ENCODE results near the gene ACACA. TPM values are rescaled to one million over a fixed set of nuclear protein-coding genes. Genes with fewer than 3 reads are reported as not detected.

Gene ACACA
- total and polyA plus RNA-seq, 2 donors from 2014 or later: 13.8 to 34.9 TPM

DNA sequence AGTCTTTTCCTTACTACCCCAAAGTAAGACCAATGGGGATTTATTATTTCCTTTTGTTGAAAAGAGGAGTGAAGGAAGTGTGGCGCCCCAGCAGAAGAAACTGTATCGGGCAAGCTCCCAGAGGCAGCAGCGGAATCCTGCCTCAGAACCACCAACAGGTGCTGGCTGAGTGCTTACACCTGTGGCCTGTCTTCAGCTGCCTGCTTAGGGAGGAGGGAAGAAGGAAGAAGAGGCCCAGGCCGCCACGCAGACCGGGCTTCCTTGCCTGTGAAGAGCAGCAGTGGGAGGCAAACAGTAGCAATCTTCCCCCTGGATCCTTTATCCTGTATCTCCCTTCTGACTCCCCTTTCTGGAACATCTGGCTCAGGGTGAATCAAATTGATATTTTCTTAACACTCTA is 323.2 kb downstream of the ACACA start:
- intact Hi-C loops (cut with DNase I): no loop called here

GRCh38 chr17:37082985-37083384 is 323.7 kb downstream of the ACACA start:
- TF ChIP-seq, protein P1, sequence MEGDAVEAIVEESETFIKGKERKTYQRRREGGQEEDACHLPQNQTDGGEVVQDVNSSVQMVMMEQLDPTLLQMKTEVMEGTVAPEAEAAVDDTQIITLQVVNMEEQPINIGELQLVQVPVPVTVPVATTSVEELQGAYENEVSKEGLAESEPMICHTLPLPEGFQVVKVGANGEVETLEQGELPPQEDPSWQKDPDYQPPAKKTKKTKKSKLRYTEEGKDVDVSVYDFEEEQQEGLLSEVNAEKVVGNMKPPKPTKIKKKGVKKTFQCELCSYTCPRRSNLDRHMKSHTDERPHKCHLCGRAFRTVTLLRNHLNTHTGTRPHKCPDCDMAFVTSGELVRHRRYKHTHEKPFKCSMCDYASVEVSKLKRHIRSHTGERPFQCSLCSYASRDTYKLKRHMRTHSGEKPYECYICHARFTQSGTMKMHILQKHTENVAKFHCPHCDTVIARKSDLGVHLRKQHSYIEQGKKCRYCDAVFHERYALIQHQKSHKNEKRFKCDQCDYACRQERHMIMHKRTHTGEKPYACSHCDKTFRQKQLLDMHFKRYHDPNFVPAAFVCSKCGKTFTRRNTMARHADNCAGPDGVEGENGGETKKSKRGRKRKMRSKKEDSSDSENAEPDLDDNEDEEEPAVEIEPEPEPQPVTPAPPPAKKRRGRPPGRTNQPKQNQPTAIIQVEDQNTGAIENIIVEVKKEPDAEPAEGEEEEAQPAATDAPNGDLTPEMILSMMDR (IDR thresholded peaks at IDR 0.05; ENCODE audit: borderline replicate concordance, extremely low read depth, insufficient read depth): no peak

More for the DNA sequence above, 323.2 kb downstream of the ACACA start:
- Histone ChIP-seq H3K27ac (ENCODE audit: low read depth in 2 of 2, low read length in 2 of 2) (no peak overlapping the region), H3K9me3 (ENCODE audit: control insufficient read depth in 2 of 3, insufficient read depth in 1 of 3, low read length in 3 of 3) (no peaks in the 10 kb centered on the region), H3K36me3 (ENCODE audit: control insufficient read depth in 2 of 3, insufficient read depth in 3 of 3, low read length in 3 of 3) (no peaks in the 10 kb centered on the region), H3K4me3 (ENCODE audit: low read length in 3 of 3) (no peak overlapping the region), H3K9ac (ENCODE audit: low read length in 3 of 3) (no peak overlapping the region), H3K4me1 (ENCODE audit: control insufficient read depth in 2 of 3, insufficient read depth in 2 of 3, low read depth in 1 of 3, low read length in 3 of 3) (peaks cover 0 to 2% (median 2%) of the 10 kb centered on the region in 3 donors), H3K27me3 (ENCODE audit: control insufficient read depth, insufficient read depth, low read length) (no peaks in the 10 kb centered on the region)
- FAIRE-seq: no peak
- DNase-seq: peak in 2 of 5 donors; percentile 56 to 63
- TF ChIP-seq, protein P1 (IDR thresholded peaks at IDR 0.05; ENCODE audit: borderline replicate concordance, extremely low read depth, insufficient read depth): no peak

DNA sequence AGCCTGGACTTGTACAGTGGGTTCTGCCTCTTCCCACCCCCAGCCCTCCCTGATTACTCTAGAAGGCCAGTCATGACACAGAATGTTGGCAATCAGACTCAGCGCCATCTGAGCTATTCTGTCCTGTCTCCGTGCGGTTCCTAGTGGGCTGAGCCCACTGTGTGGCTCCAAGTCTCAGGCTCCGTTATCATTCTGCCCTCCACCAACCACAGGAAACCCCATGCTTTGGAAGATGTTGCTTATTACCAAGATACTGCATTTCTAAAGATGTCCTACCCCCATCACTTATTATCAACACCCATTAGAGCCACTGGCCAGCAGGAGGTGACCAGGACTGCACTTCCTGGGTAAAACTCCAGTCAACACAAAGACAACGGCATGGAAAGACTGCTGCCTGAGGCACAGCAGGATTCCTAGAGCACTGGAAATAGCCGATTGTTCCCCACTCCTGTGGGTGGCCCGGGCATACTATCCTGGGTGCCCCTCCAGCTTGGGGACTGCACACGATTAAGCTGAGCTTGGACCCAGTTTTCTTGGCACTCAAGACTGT is 324.2 kb downstream of the ACACA start:
- FAIRE-seq: no peak
- Histone ChIP-seq H3K9me3 (ENCODE audit: control insufficient read depth in 2 of 3, insufficient read depth in 1 of 3, low read length in 3 of 3) (no peaks in the 10 kb centered on the region), H3K36me3 (ENCODE audit: control insufficient read depth in 2 of 3, insufficient read depth in 3 of 3, low read length in 3 of 3) (no peaks in the 10 kb centered on the region), H3K9ac (ENCODE audit: low read length in 3 of 3) (no peak overlapping the region), H3K27ac (ENCODE audit: low read depth in 2 of 2, low read length in 2 of 2) (no peak overlapping the region), H3K4me3 (ENCODE audit: low read length in 3 of 3) (no peak overlapping the region), H3K4me1 (ENCODE audit: control insufficient read depth in 2 of 3, insufficient read depth in 2 of 3, low read depth in 1 of 3, low read length in 3 of 3) (peaks cover 0 to 2% (median 2%) of the 10 kb centered on the region in 3 donors), H3K27me3 (ENCODE audit: control insufficient read depth, insufficient read depth, low read length) (no peaks in the 10 kb centered on the region)
- TF ChIP-seq, protein P1 (IDR thresholded peaks at IDR 0.05; ENCODE audit: borderline replicate concordance, extremely low read depth, insufficient read depth): no peak
- DNase-seq: no peak
- intact Hi-C loops (cut with DNase I): no loop called here

More at GRCh38 chr17:37082985-37083384, 323.7 kb downstream of the ACACA start:
- intact Hi-C loops (cut with DNase I): no loop called here
- FAIRE-seq (no peak), DNase-seq (no peak)
- Histone ChIP-seq H3K4me1 (ENCODE audit: control insufficient read depth in 2 of 3, insufficient read depth in 2 of 3, low read depth in 1 of 3, low read length in 3 of 3) (peaks cover 0 to 2% (median 2%) of the 10 kb centered on the region in 3 donors), H3K4me3 (ENCODE audit: low read length in 3 of 3) (no peak overlapping the region), H3K27me3 (ENCODE audit: control insufficient read depth, insufficient read depth, low read length) (no peaks in the 10 kb centered on the region), H3K36me3 (ENCODE audit: control insufficient read depth in 2 of 3, insufficient read depth in 3 of 3, low read length in 3 of 3) (no peaks in the 10 kb centered on the region), H3K9me3 (ENCODE audit: control insufficient read depth in 2 of 3, insufficient read depth in 1 of 3, low read length in 3 of 3) (no peaks in the 10 kb centered on the region), H3K27ac (ENCODE audit: low read depth in 2 of 2, low read length in 2 of 2) (no peak overlapping the region), H3K9ac (ENCODE audit: low read length in 3 of 3) (no peak overlapping the region)

GRCh38 chr17:37081287-37081686 is 325.3 kb downstream of the ACACA start:
- no peaks in the 10 kb centered on the region for H3K9me3 ChIP-seq (ENCODE audit: control insufficient read depth in 2 of 3, insufficient read depth in 1 of 3, low read length in 3 of 3)
- intact Hi-C loops (cut with DNase I): no loop called here
- no peaks in the 10 kb centered on the region for H3K27me3 ChIP-seq (ENCODE audit: control insufficient read depth, insufficient read depth, low read length)
- H3K4me3 ChIP-seq (ENCODE audit: low read length in 3 of 3): no peak overlapping the region
- DNase-seq (no peak), FAIRE-seq (no peak)
- TF ChIP-seq, protein P1 (IDR thresholded peaks at IDR 0.05; ENCODE audit: borderline replicate concordance, extremely low read depth, insufficient read depth): no peak
- H3K4me1 ChIP-seq (ENCODE audit: control insufficient read depth in 2 of 3, insufficient read depth in 2 of 3, low read depth in 1 of 3, low read length in 3 of 3): peaks cover 0 to 2% (median 0%) of the 10 kb centered on the region in 3 donors
- no peak overlapping the region for H3K9ac ChIP-seq (ENCODE audit: low read length in 3 of 3)
- H3K36me3 ChIP-seq (ENCODE audit: control insufficient read depth in 2 of 3, insufficient read depth in 3 of 3, low read length in 3 of 3): no peaks in the 10 kb centered on the region
- no peak overlapping the region for H3K27ac ChIP-seq (ENCODE audit: low read depth in 2 of 2, low read length in 2 of 2)

Measured in kidney (tissue), 14 donors.